HG02852 (cell line): ENCODE data around the gene ADAMTS17.

ENCODE experiments used
- ATAC-seq: cut with Tn5 transposase; IDR thresholded peaks from one replicate; pipeline ENCODE4 v1.9.1; 2021; ENCODE audit warnings: mild to moderate bottlenecking, moderate library complexity; ENCODE audit not compliant: unreplicated experiment

The ADAMTS17 gene

GRCh38 chr15:100005013-100005412 is 336.8 kb downstream of the ADAMTS17 start:
- no peak for ATAC-seq

DNA sequence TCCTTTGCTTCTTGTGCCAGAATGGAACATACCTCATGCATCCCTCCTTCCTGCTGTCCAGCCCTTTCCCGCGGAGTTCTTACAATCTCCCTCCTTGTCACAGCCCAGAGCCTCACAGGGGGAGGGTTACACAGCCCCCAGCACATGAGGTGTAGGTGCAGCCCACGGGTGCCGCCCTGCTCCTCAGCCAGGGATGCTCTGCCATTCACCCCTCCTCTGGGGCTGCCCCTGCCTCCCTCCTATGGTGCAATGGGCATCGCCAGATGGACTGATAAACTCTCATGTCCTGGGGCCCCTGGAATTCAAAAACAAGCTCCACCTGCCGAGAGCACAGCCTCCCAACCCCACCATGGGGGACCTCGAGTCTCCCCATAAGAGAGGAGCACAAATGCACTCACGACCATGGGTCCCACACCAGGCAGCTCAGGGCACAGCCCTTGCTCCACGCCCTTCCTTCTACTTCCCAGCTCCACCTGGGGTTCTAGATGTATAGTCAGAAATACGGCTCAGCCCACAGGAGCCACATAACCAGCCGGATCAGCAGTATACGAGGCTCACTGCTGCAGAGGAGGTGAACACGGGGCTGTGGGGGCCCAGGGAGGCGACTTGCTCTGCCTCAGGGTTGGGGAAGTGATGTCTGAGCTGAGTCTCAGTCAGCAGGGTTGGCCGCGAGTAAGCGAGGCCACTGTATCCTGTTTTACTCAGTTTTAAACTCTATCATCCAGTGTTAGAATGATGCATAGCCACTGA is 338.8 kb downstream of the ADAMTS17 start:
- ATAC-seq, result no peak

- ATAC-seq, result no peak
Measured at GRCh38 chr15:100002086-100002620, 339.6 kb downstream of the ADAMTS17 start.

- no peak for ATAC-seq
Measured at GRCh38 chr15:100001405-100001804, 340.4 kb downstream of the ADAMTS17 start.

GRCh38 chr15:99999282-100000070 is 342.3 kb downstream of the ADAMTS17 start:
- ATAC-seq, result no peak

- no peak for ATAC-seq
Measured at GRCh38 chr15:99998661-99999101, 343.1 kb downstream of the ADAMTS17 start.

DNA sequence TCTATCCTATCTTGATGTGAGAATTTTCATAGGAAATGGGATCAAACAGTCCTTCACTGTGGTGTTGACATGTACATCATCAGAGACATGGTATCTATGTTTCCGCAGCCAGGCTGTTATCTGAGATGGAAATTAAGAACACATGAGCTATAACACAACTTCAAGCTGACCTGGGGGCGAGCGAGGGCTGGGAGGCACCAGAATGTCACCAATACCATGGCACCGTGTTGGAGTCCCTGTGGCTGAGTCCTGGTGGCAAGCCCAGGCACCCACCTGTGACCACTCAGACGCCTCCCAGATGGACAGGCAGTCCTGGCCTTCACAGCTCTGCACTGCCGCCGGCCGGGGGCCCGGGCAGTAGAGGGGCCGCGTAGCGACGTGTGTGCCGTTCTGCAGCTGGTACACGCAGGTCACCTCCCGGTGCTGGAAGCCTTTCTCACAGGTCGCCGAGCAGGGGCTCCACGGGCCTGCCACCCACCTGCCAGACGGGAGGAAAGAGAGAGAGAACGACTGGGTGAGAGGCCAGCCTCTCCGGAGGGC is 344.6 kb downstream of the ADAMTS17 start:
- ATAC-seq, result no peak

- no peak for ATAC-seq
Measured at GRCh38 chr15:99996660-99997059, 345.1 kb downstream of the ADAMTS17 start.

DNA sequence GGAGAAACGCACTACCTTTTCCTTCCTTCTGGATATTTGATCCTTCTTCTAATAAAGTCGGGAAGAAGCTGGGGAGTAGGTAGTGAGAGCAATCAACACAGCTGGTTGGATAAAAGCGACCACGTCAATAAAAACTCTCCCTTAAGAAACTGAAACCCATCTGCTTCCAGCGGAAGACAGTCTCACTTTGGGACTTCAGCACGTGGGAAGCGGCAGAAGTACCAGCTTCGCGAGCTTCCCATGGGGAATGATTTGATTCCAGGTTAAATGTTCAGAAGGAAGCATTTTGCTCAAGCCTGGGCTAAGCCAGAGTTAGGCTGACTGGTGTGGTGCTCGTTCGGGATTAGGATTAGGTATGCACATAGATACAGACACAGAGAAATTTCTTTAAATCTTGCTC is 346.2 kb downstream of the ADAMTS17 start:
- no peak for ATAC-seq

DNA sequence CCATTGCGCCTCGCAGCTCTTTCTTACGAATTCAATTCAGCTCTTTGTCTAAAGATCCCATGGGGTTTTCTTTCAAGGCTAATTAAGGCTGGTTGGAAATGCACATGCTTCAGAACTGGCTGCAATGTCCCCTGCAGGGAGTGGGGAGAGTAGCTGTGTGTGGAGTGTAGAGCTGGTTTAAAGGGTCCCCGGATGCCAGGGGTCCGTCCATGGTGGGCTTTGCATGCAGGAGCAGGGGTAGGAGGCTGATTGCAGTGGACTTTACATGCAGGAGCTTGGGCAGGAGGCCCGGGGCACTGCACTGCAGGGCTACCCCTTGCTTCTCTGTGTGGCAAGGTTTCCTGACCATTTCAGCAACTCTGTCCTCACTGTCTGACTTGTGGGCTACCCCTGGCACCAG is 346.9 kb downstream of the ADAMTS17 start:
- no peak for ATAC-seq

GRCh38 chr15:99993681-99994131 is 348.1 kb downstream of the ADAMTS17 start:
- no peak for ATAC-seq

GRCh38 chr15:99993262-99993661 is 348.5 kb downstream of the ADAMTS17 start:
- no peak for ATAC-seq

- ATAC-seq, result no peak
Measured at GRCh38 chr15:99992611-99993231, 349.1 kb downstream of the ADAMTS17 start.

DNA sequence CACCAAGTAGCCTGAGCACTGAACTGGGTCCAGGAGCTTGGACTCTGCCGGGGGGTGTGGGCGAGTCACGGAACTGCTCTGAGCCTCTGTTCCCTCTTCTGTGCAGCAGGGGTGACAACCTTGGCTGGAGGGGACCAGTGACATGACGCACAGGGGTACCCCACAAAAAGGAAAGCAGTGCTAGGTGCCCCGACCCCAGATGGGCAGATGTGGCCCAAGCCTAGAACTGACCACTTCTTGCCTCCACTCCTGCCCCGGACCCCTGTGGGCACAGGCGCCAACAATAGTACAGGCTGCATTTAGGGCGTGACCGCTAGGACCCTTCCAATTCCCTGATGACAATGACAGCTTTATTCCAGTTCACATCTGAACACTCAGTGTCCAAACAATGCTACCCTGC is 352.7 kb downstream of the ADAMTS17 start:
- no peak for ATAC-seq

- ATAC-seq, result no peak
Measured at GRCh38 chr15:99987701-99988100, 354.1 kb downstream of the ADAMTS17 start.

GRCh38 chr15:99987119-99987506 is 354.7 kb downstream of the ADAMTS17 start:
- ATAC-seq, result no peak

GRCh38 chr15:99986297-99987118 is 355.3 kb downstream of the ADAMTS17 start:
- ATAC-seq, result no peak

- ATAC-seq, result no peak
Measured at GRCh38 chr15:99985878-99986277, 355.9 kb downstream of the ADAMTS17 start.

- no peak for ATAC-seq
Measured at GRCh38 chr15:99984491-99985243, 357.1 kb downstream of the ADAMTS17 start.

DNA sequence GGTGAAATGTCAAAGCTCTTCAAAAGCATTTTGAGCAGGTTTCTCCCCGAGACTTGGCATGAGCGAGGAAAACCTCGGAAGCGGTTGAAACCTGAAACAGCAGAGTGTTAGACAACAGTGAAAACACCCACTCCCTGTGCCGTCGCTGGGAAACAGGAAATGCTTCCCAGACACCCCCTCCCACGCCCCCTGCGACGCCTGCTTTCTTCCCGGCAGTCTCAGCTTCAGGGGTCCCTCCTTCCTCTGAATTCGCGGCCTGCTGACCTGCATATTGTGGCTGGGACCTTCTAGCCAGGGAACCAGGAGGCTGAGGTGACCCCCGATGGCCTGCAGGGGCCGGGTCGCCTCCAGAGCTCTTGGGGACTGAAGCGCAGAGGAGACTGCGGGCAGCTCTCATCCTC is 357.9 kb downstream of the ADAMTS17 start:
- no peak for ATAC-seq
